ENCODE data around the gene GDF15.

DNA sequence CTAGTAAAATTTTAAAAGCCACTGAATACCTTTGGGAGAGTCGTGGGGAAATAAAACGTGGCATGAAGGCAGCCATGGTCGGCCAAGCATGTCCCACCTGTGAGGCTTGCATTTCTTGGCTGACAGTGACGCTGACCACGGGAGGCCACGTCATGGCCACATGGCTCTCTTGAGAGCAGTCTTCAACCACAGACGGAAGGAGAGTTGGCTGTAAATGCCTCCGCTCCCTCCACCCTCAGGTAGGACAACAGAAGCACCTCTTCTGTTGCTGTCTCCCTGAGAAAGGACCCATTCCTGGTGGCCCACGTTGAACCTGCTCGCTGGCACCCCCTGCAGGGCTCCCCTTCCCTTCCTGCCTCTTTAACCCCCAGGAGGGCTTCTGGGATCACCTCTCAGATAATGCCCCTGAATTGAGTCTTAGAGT, 22.1 kb downstream of the GDF15 start:
- TF ChIP-seq ELF4 (IDR thresholded peaks at IDR 0.05): no peak
- TF ChIP-seq, protein P1, sequence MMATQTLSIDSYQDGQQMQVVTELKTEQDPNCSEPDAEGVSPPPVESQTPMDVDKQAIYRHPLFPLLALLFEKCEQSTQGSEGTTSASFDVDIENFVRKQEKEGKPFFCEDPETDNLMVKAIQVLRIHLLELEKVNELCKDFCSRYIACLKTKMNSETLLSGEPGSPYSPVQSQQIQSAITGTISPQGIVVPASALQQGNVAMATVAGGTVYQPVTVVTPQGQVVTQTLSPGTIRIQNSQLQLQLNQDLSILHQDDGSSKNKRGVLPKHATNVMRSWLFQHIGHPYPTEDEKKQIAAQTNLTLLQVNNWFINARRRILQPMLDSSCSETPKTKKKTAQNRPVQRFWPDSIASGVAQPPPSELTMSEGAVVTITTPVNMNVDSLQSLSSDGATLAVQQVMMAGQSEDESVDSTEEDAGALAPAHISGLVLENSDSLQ (IDR thresholded peaks at IDR 0.05): no peak
- TF ChIP-seq SUZ12 (IDR thresholded peaks at IDR 0.05): no peak
- TF ChIP-seq FOXA1 (IDR thresholded peaks at IDR 0.05): no peak
- TF ChIP-seq FOXM1 (IDR thresholded peaks at IDR 0.05; ENCODE audit: borderline replicate concordance): no peak
- no peak for TF ChIP-seq BHLHE40 (IDR thresholded peaks at IDR 0.05; ENCODE audit: borderline replicate concordance)
